GM10847 (cell line): ENCODE measurements around the gene AGAP1.

Source experiments
- POLR2A ChIP-seq: IDR thresholded peaks from 2 replicates; pipeline ENCODE4 v1.6.1; 2011; ENCODE audit not compliant: insufficient read length; ENCODE audit errors: extremely low read depth

The AGAP1 gene

DNA sequence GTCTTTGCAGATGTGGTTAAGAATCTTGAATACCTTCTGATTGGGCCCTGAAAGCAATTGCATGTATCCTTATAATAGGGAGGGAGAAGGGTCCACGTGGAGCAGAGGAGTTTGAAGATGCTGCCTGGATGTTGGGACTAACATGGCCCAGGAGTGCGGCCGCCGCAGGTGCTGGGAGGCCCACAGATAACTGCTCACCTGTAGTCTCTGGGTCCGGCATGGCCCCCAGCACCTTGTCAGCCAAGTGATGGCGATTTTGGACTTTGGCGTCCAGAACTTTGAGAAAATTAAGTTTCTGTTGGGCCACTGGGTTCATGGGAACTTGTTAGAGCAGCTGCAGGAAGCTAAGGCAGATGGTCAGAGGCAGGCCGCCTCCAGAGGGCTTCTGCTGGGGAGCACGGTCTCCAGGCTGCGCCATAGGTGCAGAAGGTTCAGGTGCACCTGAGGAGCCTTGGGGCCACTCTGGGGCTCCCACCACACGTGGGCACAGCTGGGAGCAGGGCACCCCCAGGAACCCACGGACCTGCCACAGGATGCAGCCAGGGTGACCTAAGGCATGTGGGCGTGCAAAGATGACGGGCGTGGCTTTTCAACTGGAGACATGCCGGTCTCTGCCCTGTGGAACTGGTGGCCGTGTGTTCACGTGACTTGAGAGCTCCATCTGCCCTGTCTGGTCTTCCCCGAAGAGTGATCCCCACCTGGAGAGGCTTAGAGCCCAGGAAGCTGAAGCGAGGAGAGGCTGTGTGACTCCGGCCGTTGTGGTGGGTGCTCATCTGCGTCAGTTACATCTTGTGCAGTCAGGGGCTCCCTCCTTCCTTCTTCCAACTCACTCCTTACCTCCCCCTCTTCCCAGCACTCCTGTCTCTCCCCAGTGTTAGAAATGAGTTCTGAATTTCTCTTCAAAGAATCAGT lies 277.3 kb downstream of the AGAP1 start:
- TF ChIP-seq POLR2A = no peak

DNA sequence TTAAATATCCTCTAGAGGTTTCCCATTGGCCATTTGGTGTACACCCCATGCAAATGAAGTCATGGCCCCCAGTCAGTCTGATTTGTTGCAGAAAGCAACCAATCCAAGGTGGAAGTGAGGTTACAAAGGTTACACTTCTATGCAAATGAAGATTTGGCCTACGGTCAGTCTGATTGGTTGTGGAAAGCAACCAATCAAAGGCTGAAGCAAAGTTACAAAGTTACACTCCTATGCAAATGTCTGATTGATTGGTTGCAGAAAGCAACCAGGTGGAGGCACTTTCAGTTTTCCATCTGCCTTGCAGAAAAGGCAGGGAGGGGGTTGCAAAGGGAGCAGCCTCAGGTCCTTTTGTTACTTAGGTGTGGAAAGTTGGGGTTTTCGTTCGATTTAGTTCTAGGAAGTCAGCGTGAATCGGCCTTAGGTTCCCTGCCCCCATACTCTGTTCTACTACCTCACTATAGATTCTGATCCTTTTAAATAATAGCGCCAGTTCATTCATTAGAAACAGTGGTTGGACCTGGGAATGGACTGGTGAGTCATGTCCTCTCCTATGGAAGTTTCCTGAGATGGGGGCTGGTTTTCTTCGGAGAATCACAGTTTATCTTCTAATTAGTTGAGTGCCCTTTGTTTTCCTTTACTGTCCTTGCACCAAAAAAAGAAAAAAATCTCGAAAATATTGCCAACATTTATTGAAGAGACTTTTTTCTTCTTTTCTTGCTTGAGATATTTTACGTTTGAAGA lies 279.5 kb downstream of the AGAP1 start:
- no peak for TF ChIP-seq POLR2A

DNA sequence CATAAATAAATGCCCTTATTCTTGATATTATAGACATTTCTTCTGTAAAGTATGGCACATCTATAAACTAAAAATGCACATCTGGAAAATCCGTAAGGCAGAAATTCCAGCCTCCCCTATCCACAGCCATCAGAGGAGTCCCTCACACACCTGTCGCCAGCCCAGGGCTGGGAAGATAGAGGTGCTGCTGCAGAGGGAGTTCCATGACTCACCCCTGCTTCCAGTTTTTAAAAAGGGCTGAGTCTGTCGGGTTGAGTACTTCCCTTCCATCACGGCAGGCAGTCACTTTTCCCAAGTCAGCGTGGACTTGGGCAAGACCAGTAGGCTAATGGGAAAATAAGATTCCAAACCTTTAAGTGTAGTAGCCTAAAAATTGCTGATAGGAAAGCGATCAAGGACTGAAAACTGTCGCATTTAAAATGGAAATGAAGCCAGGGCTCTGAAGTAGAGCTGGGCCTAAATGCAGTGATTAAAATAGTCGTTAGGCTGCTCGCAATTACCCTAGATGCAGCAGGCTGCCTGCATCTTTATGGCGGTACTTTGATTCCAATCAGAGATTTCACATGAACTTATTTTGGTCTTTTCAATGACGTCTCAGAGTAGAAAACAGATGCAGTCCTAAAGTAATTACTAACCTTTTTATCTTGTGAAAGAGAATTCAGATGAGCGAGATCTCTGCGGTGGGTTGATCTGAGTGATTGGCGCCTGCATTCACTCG lies 280.5 kb downstream of the AGAP1 start:
- TF ChIP-seq POLR2A = no peak

DNA sequence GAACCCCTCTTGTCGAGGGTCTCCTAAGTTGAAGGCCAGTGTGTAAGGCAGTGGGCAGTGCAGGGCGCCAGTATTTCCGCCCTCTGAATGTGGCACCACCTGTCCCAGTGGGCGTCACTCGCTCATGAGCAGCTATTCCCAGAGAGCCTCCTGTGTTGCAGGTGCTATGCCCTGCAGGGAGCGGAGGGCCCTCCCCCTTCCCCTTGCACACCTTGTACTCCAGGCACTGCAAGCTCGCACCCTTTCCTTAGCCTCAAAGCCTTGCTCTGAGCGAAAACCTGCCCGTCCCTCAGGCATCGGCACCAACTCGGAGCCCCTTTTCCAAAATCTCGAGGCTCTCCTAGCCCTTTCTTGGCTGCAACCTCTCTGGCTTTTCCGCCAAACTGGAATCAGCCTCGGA lies 282.7 kb downstream of the AGAP1 start:
- TF ChIP-seq POLR2A = no peak

GRCh38 chr2:235779444-235779896 lies 285.6 kb downstream of the AGAP1 start:
- TF ChIP-seq POLR2A = no peak

- no peak for TF ChIP-seq POLR2A
Observed at GRCh38 chr2:235780401-235780800, 286.6 kb downstream of the AGAP1 start.

DNA sequence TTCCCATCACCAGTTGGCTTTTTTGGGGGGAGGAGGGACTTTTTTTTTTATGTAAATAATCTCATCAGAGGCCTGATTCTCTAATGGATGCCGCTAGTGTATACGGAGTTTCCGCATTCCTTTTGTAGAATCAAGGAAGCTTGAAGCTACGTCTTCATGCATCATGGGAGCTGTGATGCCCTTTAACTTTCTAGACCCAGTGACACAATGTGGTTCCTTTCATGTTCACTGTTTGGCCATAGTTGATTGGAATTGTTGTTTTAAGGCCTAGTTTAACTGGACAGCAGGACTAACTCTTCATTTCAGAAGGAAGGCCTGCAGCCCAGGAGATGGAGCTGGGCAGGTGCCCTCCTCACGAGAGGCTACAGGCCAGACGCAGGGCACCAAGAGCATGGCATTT lies 287.9 kb downstream of the AGAP1 start:
- TF ChIP-seq POLR2A = no peak

GRCh38 chr2:235784788-235785187 lies 290.9 kb downstream of the AGAP1 start:
- TF ChIP-seq POLR2A = no peak

DNA sequence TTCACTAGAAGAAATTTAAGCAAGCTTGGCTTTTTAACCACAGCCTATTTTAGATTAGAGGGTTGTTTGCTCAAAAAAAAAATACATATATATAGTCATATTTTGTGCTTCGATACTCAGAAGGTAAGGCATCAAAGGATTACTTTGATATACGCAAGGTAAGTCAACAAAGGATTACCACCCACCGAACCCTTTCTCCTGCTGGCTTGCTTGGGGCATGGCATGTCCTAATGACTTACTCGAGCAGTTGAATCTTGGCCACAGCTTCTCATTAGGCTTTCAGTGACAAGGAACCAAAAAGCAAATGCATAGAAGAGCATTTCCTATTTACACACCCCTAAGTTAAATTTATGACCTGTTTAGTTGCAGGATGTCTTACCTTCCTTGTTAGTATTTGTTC lies 295.7 kb downstream of the AGAP1 start:
- no peak for TF ChIP-seq POLR2A

DNA sequence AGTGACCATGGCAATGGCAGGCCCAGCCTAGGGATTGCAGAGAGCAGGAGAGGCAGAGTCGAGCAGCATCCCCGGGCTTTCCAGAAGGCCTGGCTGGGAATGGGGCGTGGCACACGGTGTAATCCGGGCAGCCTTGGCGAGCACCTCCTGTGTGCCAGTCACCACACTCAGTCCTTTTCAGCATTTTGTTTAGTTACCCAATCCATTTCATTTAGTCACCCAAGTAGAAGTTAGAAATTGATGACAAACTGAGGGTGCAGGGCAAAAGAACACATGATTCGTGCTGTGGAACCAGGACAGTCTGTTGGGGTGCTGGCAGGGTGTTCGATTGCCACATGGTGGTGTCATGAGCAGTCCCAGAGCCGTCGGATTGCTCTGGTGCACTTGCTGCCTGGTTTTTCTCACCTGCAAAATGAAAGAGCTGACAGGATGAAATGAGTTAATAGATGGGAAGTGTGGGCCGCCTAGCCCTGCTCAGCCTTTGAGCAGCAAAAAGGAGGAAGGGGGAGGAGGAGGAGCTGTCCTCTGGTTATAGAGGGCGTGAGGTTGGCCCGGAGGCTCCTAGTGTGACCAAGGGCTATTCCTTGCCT lies 299.4 kb downstream of the AGAP1 start:
- TF ChIP-seq POLR2A = no peak

GRCh38 chr2:235799281-235799680 lies 305.4 kb downstream of the AGAP1 start:
- TF ChIP-seq POLR2A = no peak

GRCh38 chr2:235802542-235802941 lies 308.7 kb downstream of the AGAP1 start:
- TF ChIP-seq POLR2A = no peak

DNA sequence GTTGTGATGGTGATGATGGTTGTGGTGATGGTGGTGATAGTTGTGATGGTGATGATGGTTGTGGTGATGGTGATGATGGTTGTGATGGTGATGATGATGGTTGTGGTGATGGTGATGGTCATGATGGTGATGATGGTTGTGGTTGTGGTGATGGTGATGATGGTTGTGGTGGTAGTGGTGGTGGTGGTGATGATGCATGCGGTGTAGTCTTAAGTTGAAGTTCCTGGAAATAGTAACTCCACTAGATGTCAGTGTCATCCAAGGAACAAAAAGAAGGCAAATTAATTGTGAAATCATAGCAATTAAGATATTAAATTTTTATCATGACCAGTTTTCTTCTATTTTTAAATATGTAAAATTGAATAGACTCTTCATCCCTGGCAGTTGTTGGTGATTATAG lies 309.2 kb downstream of the AGAP1 start:
- no peak for TF ChIP-seq POLR2A

DNA sequence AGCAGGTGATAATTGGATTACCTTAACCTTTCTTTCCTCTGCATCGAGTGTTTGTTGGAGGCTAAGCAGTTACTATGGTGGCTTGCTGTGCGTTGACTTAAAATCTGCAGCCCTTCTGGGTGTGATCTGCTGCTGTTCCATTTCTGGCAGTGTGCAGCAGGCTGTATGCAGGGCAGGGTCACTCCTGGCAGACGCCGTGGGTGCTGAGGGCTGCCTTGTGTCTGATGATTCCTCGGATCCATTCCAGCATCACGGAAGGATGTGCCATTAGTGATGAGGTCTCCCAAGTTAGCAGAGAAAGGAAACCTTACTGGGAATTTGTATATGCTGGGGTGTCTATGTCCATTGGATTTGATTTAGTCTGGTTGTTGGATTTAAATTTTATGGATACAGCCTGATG lies 310.8 kb downstream of the AGAP1 start:
- TF ChIP-seq POLR2A = no peak
